Cardiac ventricle fibroblast (primary cell): Measurements from ENCODE around the gene VPS8. TPM values are rescaled to one million over a fixed set of nuclear protein-coding genes. Genes with fewer than 3 reads are reported as not detected.

ENCODE experiments used
- total RNA-seq: library from RNA; depleted of rRNA; stranded (reverse); fragments of >200 nt; gene quantifications from 2 replicates; pipeline ENCODE4 v1.2.3, GENCODE V29; 2015

The VPS8 gene, protein sequence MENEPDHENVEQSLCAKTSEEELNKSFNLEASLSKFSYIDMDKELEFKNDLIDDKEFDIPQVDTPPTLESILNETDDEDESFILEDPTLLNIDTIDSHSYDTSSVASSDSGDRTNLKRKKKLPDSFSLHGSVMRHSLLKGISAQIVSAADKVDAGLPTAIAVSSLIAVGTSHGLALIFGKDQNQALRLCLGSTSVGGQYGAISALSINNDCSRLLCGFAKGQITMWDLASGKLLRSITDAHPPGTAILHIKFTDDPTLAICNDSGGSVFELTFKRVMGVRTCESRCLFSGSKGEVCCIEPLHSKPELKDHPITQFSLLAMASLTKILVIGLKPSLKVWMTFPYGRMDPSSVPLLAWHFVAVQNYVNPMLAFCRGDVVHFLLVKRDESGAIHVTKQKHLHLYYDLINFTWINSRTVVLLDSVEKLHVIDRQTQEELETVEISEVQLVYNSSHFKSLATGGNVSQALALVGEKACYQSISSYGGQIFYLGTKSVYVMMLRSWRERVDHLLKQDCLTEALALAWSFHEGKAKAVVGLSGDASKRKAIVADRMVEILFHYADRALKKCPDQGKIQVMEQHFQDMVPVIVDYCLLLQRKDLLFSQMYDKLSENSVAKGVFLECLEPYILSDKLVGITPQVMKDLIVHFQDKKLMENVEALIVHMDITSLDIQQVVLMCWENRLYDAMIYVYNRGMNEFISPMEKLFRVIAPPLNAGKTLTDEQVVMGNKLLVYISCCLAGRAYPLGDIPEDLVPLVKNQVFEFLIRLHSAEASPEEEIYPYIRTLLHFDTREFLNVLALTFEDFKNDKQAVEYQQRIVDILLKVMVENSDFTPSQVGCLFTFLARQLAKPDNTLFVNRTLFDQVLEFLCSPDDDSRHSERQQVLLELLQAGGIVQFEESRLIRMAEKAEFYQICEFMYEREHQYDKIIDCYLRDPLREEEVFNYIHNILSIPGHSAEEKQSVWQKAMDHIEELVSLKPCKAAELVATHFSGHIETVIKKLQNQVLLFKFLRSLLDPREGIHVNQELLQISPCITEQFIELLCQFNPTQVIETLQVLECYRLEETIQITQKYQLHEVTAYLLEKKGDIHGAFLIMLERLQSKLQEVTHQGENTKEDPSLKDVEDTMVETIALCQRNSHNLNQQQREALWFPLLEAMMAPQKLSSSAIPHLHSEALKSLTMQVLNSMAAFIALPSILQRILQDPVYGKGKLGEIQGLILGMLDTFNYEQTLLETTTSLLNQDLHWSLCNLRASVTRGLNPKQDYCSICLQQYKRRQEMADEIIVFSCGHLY (N-terminal part only)
- 19.5 and 21.9 TPM in 2 replicates for total RNA-seq

DNA sequence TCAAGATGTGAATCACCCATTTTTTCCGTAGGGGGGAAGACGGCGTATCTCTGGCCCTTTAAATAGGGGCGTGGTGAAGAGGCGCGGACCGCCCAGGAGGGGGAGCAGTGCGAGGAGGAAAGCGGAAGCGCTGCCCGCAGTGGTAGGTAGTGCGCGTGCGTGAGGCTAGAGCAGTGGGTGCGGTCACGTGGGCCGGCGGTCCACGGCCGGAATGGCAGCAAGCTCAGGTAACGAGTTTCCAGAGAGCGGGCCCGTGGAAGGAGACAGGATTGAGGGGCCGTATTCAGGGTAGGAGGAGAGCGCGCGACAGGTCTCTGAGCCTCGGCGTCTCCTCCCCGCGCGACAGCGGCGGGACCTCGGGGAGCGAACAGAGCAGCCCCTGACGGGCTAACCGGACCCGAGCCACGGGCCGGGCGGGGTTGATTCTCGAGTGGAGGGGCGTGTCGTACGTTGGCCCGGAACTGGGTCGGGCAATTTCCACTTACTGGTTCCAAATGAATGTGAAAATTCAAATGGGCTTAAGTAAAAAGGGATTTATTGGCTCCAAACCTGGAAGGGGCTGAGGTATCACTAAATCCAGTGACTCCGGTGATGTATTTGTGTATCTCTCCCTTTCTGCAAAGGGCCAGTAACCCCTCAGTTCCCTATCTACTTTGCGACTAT, at the start of gene VPS8:
TSS of gene VPS8 (plus strand) at position 168 of the 663 bp plus-strand sequence. CDS start 12,467 bp downstream, outside the sequence.

Other genes starting within 250 kb of the VPS8 start
- 19.0 and 22.5 TPM in 2 replicates for gene MAGEF1, start 100.1 kb upstream of the VPS8 start, total RNA-seq